Spleen (tissue), 3 donors: Measurements from ENCODE around the gene PCDHB12.
"Not testable (repeated sequence)": the region's sequence is repeated elsewhere in the genome, so short reads cannot be mapped to it uniquely, and the experiment has no call there.

ENCODE experiments used
- POLR2A ChIP-seq, 3 donors: fragments of 450-650 bp; IDR thresholded peaks; one replicate each; pipeline ENCODE4 v1.5.1; 2017; ENCODE audit warnings: antibody characterized with exemption in 3 of 3, mild to moderate bottlenecking in 1 of 3
- POLR2AphosphoS5 ChIP-seq, 3 donors: sonication (generic); formaldehyde crosslinking; IDR thresholded peaks; one replicate each; pipeline ENCODE4 v1.5.1; 2017; ENCODE audit warnings: antibody characterized with exemption in 3 of 3

DNA sequence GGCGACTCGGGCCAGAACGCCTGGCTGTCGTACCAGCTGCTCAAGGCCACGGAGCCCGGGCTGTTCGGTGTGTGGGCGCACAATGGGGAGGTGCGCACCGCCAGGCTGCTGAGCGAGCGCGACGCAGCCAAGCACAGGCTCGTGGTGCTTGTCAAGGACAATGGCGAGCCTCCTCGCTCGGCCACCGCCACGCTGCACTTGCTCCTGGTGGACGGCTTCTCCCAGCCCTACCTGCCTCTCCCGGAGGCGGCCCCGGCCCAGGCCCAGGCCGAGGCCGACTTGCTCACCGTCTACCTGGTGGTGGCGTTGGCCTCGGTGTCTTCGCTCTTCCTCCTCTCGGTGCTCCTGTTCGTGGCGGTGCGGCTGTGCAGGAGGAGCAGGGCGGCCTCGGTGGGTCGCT, 14.2 kb upstream of the PCDHB12 start:
- TF ChIP-seq POLR2AphosphoS5, POLR2A (IDR thresholded peaks at IDR 0.05): not testable (repeated sequence)
